Muscle layer of duodenum (tissue), 2 donors: ENCODE data around the gene ELF4.

ENCODE experiments used
- H3K27ac ChIP-seq: one replicate; pipeline ENCODE4 v1.7.0; 2013; ENCODE audit warnings: mild to moderate bottlenecking, low read length
- H3K27me3 ChIP-seq: one replicate; pipeline ENCODE4 v1.7.0; 2013; ENCODE audit warnings: low read depth, mild to moderate bottlenecking, control low read depth, low read length
- H3K36me3 ChIP-seq, 2 donors: one replicate each; pipeline ENCODE4 v1.7.0; 2013; ENCODE audit warnings: low read length in 2 of 2, control low read depth in 1 of 2, mild to moderate bottlenecking in 1 of 2; ENCODE audit not compliant: insufficient read depth in 2 of 2, control insufficient read depth in 1 of 2
- H3K4me1 ChIP-seq, 2 donors: one replicate each; pipeline ENCODE4 v1.7.0; 2013; ENCODE audit warnings: low read length in 2 of 2, mild to moderate bottlenecking in 2 of 2, control low read depth in 1 of 2, moderate library complexity in 1 of 2; ENCODE audit not compliant: insufficient read depth in 2 of 2, control insufficient read depth in 1 of 2
- H3K4me3 ChIP-seq, 2 donors: one replicate each; pipeline ENCODE4 v1.7.0; 2013; ENCODE audit warnings: low read length in 2 of 2, low read depth in 1 of 2, mild to moderate bottlenecking in 1 of 2
- H3K9me3 ChIP-seq, 2 donors: one replicate each; pipeline ENCODE4 v1.7.0; 2013; ENCODE audit warnings: low read length in 2 of 2, control low read depth in 1 of 2, mild to moderate bottlenecking in 1 of 2; ENCODE audit not compliant: control insufficient read depth in 1 of 2
- donor health status: healthy.

The ELF4 gene

DNA sequence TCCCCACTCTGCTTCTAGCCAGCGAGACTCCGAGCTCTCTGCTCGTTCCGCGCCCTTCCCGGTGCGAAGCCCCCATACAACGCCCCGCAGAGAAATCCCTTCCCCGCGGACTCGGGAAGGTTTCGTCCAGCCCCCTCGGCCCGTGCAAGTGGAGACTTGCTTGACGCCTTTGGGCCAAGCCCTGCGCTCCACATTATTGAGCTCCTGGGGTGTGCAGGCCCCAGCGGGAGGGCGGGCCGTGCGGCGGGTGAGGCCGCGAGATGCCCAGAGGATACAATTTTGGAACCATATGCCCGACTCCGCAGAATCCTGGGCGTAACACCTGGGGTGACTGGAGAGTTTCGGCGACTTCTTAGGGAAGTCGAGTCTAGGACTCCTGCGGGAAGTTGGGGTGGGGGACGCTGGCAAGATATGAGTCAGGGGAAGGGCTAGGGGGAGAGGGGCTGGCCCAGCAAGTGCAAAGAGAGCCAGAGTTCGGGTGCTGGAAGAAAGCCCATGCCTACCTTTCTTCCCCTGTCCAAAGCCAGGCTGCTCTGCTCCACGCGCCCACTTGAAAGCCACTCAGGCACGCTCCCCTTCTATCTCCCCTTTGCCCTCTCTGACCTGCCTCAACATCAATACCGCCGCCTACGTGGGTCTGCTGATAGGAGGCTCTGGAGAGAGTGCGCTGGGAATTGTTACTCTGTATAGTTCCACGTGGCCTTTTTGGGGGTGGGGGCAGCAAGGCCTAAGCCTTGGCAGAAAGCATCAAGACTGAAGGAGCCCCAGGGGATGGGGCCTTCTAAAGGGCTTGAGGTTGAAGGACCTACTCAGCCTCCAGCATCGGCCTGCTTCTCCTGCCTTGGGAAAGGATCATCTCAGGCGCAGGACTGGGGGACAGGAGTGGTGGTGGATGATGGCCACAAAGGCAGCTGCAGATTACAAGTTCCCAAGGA is 1.2 kb upstream of the ELF4 start:
- peak overlapping the region; percentile 7 to 47 for H3K4me3 ChIP-seq
- H3K36me3 ChIP-seq: no peaks in the 10 kb centered on the region
- H3K27me3 ChIP-seq: no peaks in the 10 kb centered on the region
- no peaks in the 10 kb centered on the region for H3K9me3 ChIP-seq
- H3K27ac ChIP-seq: no peak overlapping the region
- peaks cover 0 to 7% of the 10 kb centered on the region in 2 donors for H3K4me1 ChIP-seq

GRCh38 chrX:130109429-130110378 is 593 bp downstream of the ELF4 start:
- Histone ChIP-seq H3K4me1 (peaks cover 0 to 7% of the 10 kb centered on the region in 2 donors), H3K27ac (peak overlapping the region; percentile 45)

GRCh38 chrX:130108647-130109428 is 1.5 kb downstream of the ELF4 start:
- H3K4me1 ChIP-seq: peaks cover 0 to 7% of the 10 kb centered on the region in 2 donors
- no peaks in the 10 kb centered on the region for H3K9me3 ChIP-seq
- H3K36me3 ChIP-seq: no peaks in the 10 kb centered on the region
- peak overlapping the region; percentile 55 to 63 for H3K4me3 ChIP-seq
- H3K27me3 ChIP-seq: no peaks in the 10 kb centered on the region
- peak overlapping the region; percentile 45 for H3K27ac ChIP-seq

More at GRCh38 chrX:130109429-130110378, 593 bp downstream of the ELF4 start:
- Histone ChIP-seq H3K27me3 (no peaks in the 10 kb centered on the region), H3K4me3 (peak overlapping the region; percentile 55 to 63), H3K36me3 (no peaks in the 10 kb centered on the region), H3K9me3 (no peaks in the 10 kb centered on the region)

GRCh38 chrX:130106071-130106470 is 4.2 kb downstream of the ELF4 start:
- Histone ChIP-seq H3K4me1 (peaks cover 0 to 7% of the 10 kb centered on the region in 2 donors), H3K9me3 (no peaks in the 10 kb centered on the region)

DNA sequence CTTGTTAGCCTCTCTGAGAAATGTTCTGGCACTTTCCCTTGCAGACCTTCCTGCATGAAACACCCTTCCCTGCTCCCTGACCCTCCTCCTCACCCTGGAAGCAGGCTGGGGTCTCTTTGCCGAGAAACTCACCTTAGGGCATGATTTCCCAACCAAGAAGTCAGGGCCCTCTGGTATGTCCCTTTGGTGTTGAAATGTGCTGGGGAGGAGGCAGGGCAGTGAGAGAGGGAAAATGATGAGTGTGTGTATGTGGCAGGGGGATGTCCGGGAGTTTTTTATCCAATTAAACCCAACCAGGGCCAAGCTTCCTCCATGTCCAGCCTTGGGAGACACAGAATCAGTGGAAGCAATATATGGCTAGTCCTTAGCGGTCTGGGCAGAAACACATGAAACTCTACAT is 5.1 kb downstream of the ELF4 start:
- peaks cover 0 to 7% of the 10 kb centered on the region in 2 donors for H3K4me1 ChIP-seq
- no peak overlapping the region for H3K27ac ChIP-seq
- H3K4me3 ChIP-seq: no peak overlapping the region
- H3K36me3 ChIP-seq: no peaks in the 10 kb centered on the region
- no peaks in the 10 kb centered on the region for H3K27me3 ChIP-seq
- no peaks in the 10 kb centered on the region for H3K9me3 ChIP-seq

More at GRCh38 chrX:130106071-130106470, 4.2 kb downstream of the ELF4 start:
- no peaks in the 10 kb centered on the region for H3K36me3 ChIP-seq
- H3K4me3 ChIP-seq: no peak overlapping the region
- H3K27me3 ChIP-seq: no peaks in the 10 kb centered on the region
- H3K27ac ChIP-seq: no peak overlapping the region

- Histone ChIP-seq H3K27me3 (no peaks in the 10 kb centered on the region), H3K9me3 (no peaks in the 10 kb centered on the region), H3K27ac (no peak overlapping the region), H3K4me3 (no peak overlapping the region), H3K36me3 (no peaks in the 10 kb centered on the region), H3K4me1 (peaks cover 0 to 3% of the 10 kb centered on the region in 2 donors)
These were observed 6.7 kb downstream of the ELF4 start for GRCh38 chrX:130103605-130104004.

DNA sequence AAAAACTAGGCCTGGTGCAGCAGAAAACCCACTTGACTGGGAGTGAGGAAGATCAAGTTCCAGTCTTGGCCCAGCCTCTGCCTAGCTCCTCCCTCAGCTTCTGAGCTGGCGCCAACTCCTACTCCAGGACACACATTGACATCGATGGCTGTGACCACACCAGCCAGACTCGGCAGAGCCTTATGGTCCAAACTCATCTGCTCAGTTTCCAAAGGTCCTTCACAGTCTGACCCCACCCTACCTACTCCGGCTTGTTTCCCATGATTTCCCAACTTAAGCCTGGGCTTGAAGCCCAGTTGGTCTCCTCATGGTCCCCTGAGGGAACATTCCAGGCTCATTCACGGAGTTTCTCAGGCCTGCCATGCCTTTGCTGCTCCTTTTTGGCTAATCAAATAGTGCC is 10.1 kb downstream of the ELF4 start:
- Histone ChIP-seq H3K9me3 (no peaks in the 10 kb centered on the region), H3K27me3 (no peaks in the 10 kb centered on the region), H3K36me3 (no peaks in the 10 kb centered on the region), H3K27ac (no peak overlapping the region), H3K4me1 (no peaks in the 10 kb centered on the region), H3K4me3 (no peak overlapping the region)

- no peak overlapping the region for H3K4me3 ChIP-seq
- H3K4me1 ChIP-seq: no peaks in the 10 kb centered on the region
- H3K27ac ChIP-seq: no peak overlapping the region
- H3K27me3 ChIP-seq: no peaks in the 10 kb centered on the region
- no peaks in the 10 kb centered on the region for H3K36me3 ChIP-seq
- no peaks in the 10 kb centered on the region for H3K9me3 ChIP-seq
These were observed 12.1 kb downstream of the ELF4 start for GRCh38 chrX:130098210-130098552.

DNA sequence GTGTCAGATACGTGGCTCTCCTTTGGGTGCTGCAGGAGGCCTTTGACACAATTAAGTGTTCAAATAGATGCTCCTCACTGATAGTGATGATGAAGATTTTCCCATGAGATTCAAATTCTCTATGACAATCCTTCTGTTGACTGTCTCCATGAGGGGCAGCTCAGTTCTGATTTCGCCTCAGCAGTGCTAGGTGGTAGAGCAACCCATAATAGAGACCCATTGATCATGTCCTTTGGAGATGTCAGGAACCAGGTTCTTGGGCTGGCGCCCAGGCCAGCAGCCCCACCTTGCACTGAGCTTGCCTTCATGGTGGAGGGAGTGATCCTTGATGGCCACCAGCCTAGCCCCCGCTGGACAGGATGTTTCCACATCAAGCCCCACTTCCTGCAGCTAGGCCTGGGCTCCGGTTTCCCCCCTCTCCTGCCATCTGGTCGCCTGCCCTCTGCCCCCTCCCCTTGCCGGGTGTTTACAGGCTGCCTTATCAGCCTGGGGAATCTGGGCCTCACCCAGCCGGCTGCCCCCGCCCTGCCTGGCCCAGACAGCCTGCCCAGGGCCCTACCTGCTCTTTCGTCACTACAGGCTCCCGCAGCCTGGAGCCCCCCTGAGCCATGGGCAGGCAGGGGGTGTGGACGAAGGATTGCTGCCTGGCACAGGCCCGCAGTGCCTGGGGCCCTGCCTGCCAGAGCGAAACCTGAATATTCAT is 12.6 kb downstream of the ELF4 start:
- H3K9me3 ChIP-seq: no peaks in the 10 kb centered on the region
- H3K36me3 ChIP-seq: no peaks in the 10 kb centered on the region
- H3K4me1 ChIP-seq: no peaks in the 10 kb centered on the region
- no peak overlapping the region for H3K4me3 ChIP-seq
- H3K27ac ChIP-seq: no peak overlapping the region
- no peaks in the 10 kb centered on the region for H3K27me3 ChIP-seq

GRCh38 chrX:130095249-130096030 is 14.9 kb downstream of the ELF4 start:
- no peak overlapping the region for H3K27ac ChIP-seq
- no peaks in the 10 kb centered on the region for H3K4me1 ChIP-seq
- no peaks in the 10 kb centered on the region for H3K9me3 ChIP-seq
- H3K4me3 ChIP-seq: no peak overlapping the region
- no peaks in the 10 kb centered on the region for H3K27me3 ChIP-seq
- no peaks in the 10 kb centered on the region for H3K36me3 ChIP-seq
